Measurements from ENCODE around the gene CIB4. TPM values are rescaled to one million over a fixed set of nuclear protein-coding genes. Genes with fewer than 3 reads are reported as not detected.

CIB4 gene
- total and polyA plus RNA-seq, 2 of the 4 experiments (the other 2 are of a cell fraction) = not detected

GRCh38 chr2:26535663-26536275 lies 105.4 kb downstream of the CIB4 start:
- DNase-seq (no peak), ATAC-seq (ENCODE audit: low read depth) (no peak)
- Histone ChIP-seq H3K36me3 (ENCODE audit: control insufficient read depth, insufficient read depth, low read length) (no peaks in the 10 kb centered on the region), H3K23ac (ENCODE audit: low read depth, low read length) (no peak overlapping the region), H3K9ac (ENCODE audit: low read depth, low read length) (no peak overlapping the region), H2AK9ac (replicated peaks; ENCODE audit: low read depth, low read length, poor library complexity) (no peak overlapping the region), H3K4me1 (ENCODE audit: control insufficient read depth, insufficient read depth, low read length) (no peaks in the 10 kb centered on the region), H3K9me3 (ENCODE audit: control insufficient read depth, insufficient read depth, low read length) (no peaks in the 10 kb centered on the region), H2BK20ac (ENCODE audit: low read depth, low read length) (no peak overlapping the region), H3K56ac (ENCODE audit: extremely low read depth, insufficient read depth, low read length) (no peak overlapping the region), H4K5ac (ENCODE audit: low read depth, low read length) (no peak overlapping the region), H3K4ac (ENCODE audit: low read depth, low read length) (no peak overlapping the region), H4K20me1 (ENCODE audit: insufficient read depth, low read length) (no peaks in the 10 kb centered on the region), H2BK5ac (ENCODE audit: low read depth, low read length, poor library complexity, severe bottlenecking) (no peak overlapping the region), H2AK5ac (ENCODE audit: low read depth, low read length) (no peak overlapping the region), H2BK15ac (ENCODE audit: low read depth, low read length) (no peak overlapping the region), H2AFZ (replicated peaks; ENCODE audit: low read length, poor library complexity) (no peak overlapping the region), H3K18ac (ENCODE audit: low read depth, low read length) (no peak overlapping the region), H4K91ac (ENCODE audit: insufficient read depth, low read depth, low read length) (no peak overlapping the region), H4K8ac (ENCODE audit: low read depth in 2 of 2, low read length in 2 of 2) (no peak overlapping the region), H3K4me3 (ENCODE audit: insufficient read depth, low read depth, low read length) (no peak overlapping the region), H3K4me2 (ENCODE audit: low read depth, low read length) (no peak overlapping the region), H3K9me1 (ENCODE audit: insufficient read depth, low read length) (no peaks in the 10 kb centered on the region), H3K79me1 (ENCODE audit: low read depth in 1 of 2, low read length in 2 of 2) (no peaks in the 10 kb centered on the region), H3K27me3 (ENCODE audit: control insufficient read depth, insufficient read depth, low read length) (peaks cover 45% of the 10 kb centered on the region), H3K27ac (ENCODE audit: insufficient read depth, low read length) (no peak overlapping the region), H3K14ac (replicated peaks; ENCODE audit: low read depth, low read length) (no peak overlapping the region), H2BK120ac (ENCODE audit: low read depth, low read length) (no peak overlapping the region)
- in situ Hi-C loops (cut with MboI; ENCODE audit: low sequenced_read_pairs) (no loop called here), dilution Hi-C loops (cut with HindIII; ENCODE audit: low sequenced_read_pairs, unreplicated experiment) (no loop called here), intact Hi-C loops (cut with micrococcal nuclease) (no loop called here)
- POLR2A ChIA-PET (ENCODE audit: unreplicated experiment) = no interaction called here
- BruUV-seq (replicated peaks) = no TSS peak
- CTCF ChIA-PET = no interaction called here
- WGBS, 2 experiments (ENCODE audit: extremely low coverage in 2 of 2, insufficient read length in 1 of 2) = 65% methylated on average over 3 of the region's 8 CpGs; no CpG with 5 or more reads in 1 of the 2 experiments
- TF ChIP-seq NFE2L2 (IDR thresholded peaks at IDR 0.05; ENCODE audit: low read depth, low read length) = no peak
- no peak for TF ChIP-seq RFX5 (IDR thresholded peaks at IDR 0.05; ENCODE audit: low read depth, low read length)
- no peak for TF ChIP-seq CEBPB (IDR thresholded peaks at IDR 0.05; ENCODE audit: low read depth, low read length)
- TF ChIP-seq USF2 (IDR thresholded peaks at IDR 0.05; ENCODE audit: low read depth, low read length) = no peak
- TF ChIP-seq ELK1 (IDR thresholded peaks at IDR 0.05; ENCODE audit: borderline replicate concordance, low read depth, low read length) = no peak
- no peak for TF ChIP-seq MXI1 (IDR thresholded peaks at IDR 0.05; ENCODE audit: borderline replicate concordance, low read depth, low read length)
- no peak for TF ChIP-seq FOS (IDR thresholded peaks at IDR 0.05; ENCODE audit: low read depth, low read length)
- no peak for TF ChIP-seq RCOR1 (IDR thresholded peaks at IDR 0.05; ENCODE audit: insufficient replicate concordance, low read length)
- TF ChIP-seq SMC3 (IDR thresholded peaks at IDR 0.05; ENCODE audit: low read depth, low read length) = no peak

Measured in IMR-90 (cell line).